Sigmoid colon (tissue), 7 donors: ENCODE results near the gene RELN. TPM values are rescaled to one million over a fixed set of nuclear protein-coding genes. Genes with fewer than 3 reads are reported as not detected.

Source experiments
- DNase-seq: peaks from one replicate; pipeline ENCODE4 v3.0.0-alpha.2; 2019
- H3K27ac ChIP-seq, 4 donors: fragments of 200-600 bp; sonication (generic); one replicate each; pipeline ENCODE4 v1.5.1; 2016 to 2019; ENCODE audit warnings: mild to moderate bottlenecking in 1 of 4
- H3K27me3 ChIP-seq, 3 donors: fragments of 200-600 bp; sonication (generic); one replicate each; pipeline ENCODE4 v1.5.1; 2019; ENCODE audit warnings: mild to moderate bottlenecking in 1 of 3
- H3K36me3 ChIP-seq, 4 donors: fragments of 200-600 bp; sonication (generic); one replicate each; pipeline ENCODE4 v1.5.1; 2016 to 2019
- H3K4me1 ChIP-seq, 4 donors: fragments of 200-600 bp; sonication (generic); one replicate each; pipeline ENCODE4 v1.5.1; 2017 to 2019
- H3K4me3 ChIP-seq, 4 donors: fragments of 200-600 bp; sonication (generic); one replicate each; pipeline ENCODE4 v1.5.1; 2017 to 2019; ENCODE audit warnings: mild to moderate bottlenecking in 2 of 4, moderate library complexity in 1 of 4
- H3K9me3 ChIP-seq, 4 donors: fragments of 200-600 bp in 3 of 4; sonication (generic) in 3 of 4; one replicate each; pipeline versions ENCODE4 v1.5.1 to v1.6.1; 2013 to 2019
- CTCF ChIP-seq, 4 experiments: fragments of 450-650 bp in 3 of 4; fragments of 200-600 bp in 1 of 4; IDR thresholded peaks; one replicate each; pipeline ENCODE4 v1.5.1; 2016 to 2019; ENCODE audit warnings: antibody characterized with exemption in 4 of 4, mild to moderate bottlenecking in 3 of 4, moderate library complexity in 2 of 4
- EP300 ChIP-seq, 4 donors: sonication (generic); formaldehyde crosslinking; IDR thresholded peaks; one replicate each; pipeline ENCODE4 v1.6.1; 2017; ENCODE audit warnings: antibody characterized with exemption in 4 of 4
- POLR2A ChIP-seq, 2 donors: fragments of 450-650 bp; IDR thresholded peaks; one replicate each; pipeline ENCODE4 v1.6.1; 2016; ENCODE audit warnings: antibody characterized with exemption in 2 of 2, mild to moderate bottlenecking in 2 of 2, moderate library complexity in 2 of 2
- POLR2AphosphoS5 ChIP-seq, 4 donors: sonication (generic); formaldehyde crosslinking; IDR thresholded peaks; one replicate each; pipeline ENCODE4 v1.6.1; 2017; ENCODE audit warnings: antibody characterized with exemption in 4 of 4
- WGBS, 2 donors: extraction: QIAGEN DNeasy Blood & Tissue Kit; methylation state at CpG; one replicate each; pipeline ENCODE4 v1.1.7; 2013; 5-methylcytosine and 5-hydroxymethylcytosine counted together
- intact Hi-C: fragments of 100-400 bp; cut with DNase I; formaldehyde crosslinking; loops from one replicate; pipeline ENCODE4 v1.15.1; 2023
- polyA plus RNA-seq, 3 donors: library from polyadenylated mRNA; stranded (reverse); fragments of 200-250 nt; gene quantifications; one replicate each; pipeline ENCODE4 v1.2.3, GENCODE V29; 2013
- total RNA-seq, 4 donors: library from RNA; depleted of rRNA; stranded (reverse); fragments of >200 nt; gene quantifications; one replicate each; pipeline ENCODE4 v1.1.0, GENCODE V29; 2016
- donor health status: healthy with polysubstance abuse.
- donor health status: Bipolar disorder and iron deficiency.
- donor health status: healthy.

RELN gene
- total and polyA plus RNA-seq, 7 donors: under 0.01 to 9.2 (median 4.3) TPM; not detected in 1

DNA sequence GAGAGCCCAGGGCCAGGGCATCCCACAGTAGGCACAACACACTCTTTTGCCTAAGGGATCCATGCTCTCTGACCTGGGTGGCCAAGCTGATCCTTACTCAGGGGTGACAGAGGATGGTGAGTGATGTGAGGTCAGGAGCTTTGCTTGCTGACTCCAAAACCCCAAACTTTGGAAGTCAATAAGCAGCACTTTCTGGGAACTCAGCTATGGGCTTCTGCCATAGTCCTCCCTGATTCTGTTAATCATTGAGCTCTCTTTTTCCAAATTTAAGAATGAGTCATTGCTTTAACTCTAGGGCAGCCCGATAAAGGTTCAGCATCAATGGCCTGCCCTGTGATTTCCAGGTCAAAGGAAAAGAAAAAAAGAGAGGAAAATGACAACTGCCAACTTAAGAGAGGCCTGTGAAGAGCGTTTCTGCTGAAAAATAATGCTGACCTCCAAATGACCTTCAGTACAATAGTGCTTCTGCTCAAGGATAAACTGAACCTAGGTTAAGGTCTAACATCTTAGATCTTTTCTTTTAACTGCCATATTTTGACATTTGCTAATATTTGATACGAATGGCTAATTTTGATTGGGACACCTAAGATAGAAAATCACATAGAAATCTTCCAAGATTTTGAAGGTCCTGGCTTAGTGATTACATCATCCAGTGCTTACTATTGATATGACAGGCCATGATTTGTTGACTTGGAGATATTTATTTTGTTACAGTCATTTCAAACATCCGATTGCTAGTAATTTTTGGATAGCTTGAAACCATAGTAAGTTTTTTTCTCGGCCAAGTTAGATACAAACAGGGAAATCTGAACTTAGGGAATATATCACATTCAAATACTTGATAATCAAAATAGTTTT is 20.8 kb upstream of the RELN start:
- H3K36me3 ChIP-seq: no peaks in the 10 kb centered on the region
- TF ChIP-seq POLR2A (IDR thresholded peaks at IDR 0.05): no peak
- no peak for TF ChIP-seq EP300 (IDR thresholded peaks at IDR 0.05)
- TF ChIP-seq CTCF (IDR thresholded peaks at IDR 0.05): no peak
- TF ChIP-seq POLR2AphosphoS5 (IDR thresholded peaks at IDR 0.05): no peak
- 63 to 67% methylated on average over 5 of the region's 5 CpGs for WGBS, 2 donors
- no peak overlapping the region for H3K4me3 ChIP-seq
- H3K9me3 ChIP-seq: no peaks in the 10 kb centered on the region
- no peak overlapping the region for H3K27ac ChIP-seq
- H3K4me1 ChIP-seq: no peaks in the 10 kb centered on the region
- DNase-seq: no peak
- no peaks in the 10 kb centered on the region for H3K27me3 ChIP-seq
- intact Hi-C loops: no loop called here

DNA sequence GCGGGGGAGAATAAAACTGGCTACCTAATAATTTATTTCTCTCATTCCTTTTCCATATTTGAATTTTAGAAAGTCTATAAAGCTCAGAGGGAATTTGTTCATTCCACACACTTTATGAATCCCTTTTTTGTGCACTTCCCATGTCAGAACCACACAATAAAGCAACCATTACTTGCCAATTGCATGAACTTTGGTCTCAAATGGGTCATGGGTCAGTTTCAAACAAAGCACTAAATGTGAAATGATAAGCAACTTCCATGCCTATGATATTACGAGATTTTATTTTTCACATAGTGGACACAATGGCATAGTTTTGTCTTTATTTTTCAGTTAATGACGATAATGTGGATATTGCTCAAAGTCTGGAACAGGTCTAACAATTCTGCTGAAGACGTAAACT is 18.6 kb upstream of the RELN start:
- Histone ChIP-seq H3K4me3 (no peak overlapping the region), H3K27ac (no peak overlapping the region), H3K27me3 (no peaks in the 10 kb centered on the region), H3K4me1 (no peaks in the 10 kb centered on the region), H3K36me3 (no peaks in the 10 kb centered on the region), H3K9me3 (no peaks in the 10 kb centered on the region)
- intact Hi-C loops: no loop called here
- 80 to 84% methylated on average over 4 of the region's 4 CpGs for WGBS, 2 donors
- TF ChIP-seq POLR2A (IDR thresholded peaks at IDR 0.05): no peak
- TF ChIP-seq EP300 (IDR thresholded peaks at IDR 0.05): no peak
- no peak for TF ChIP-seq POLR2AphosphoS5 (IDR thresholded peaks at IDR 0.05)
- DNase-seq: no peak

DNA sequence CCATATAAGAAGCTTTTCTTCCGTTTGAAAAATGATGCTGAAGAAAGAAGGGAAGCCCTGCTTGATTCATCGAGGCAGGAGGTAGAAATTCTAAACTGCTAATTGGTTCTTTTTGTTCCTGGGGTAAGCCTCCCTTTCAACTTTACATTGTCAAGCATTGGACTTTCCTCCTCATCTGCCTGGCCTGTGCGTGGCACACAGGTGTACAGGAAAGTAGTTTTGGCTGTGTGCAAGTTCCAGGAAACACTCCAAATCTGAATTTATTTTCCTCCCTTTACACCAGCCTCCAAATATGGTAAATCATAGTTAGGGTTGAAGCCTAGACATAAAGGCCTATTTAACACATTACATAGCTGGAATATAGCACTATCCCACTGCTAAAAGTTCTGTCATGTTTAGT is 18.2 kb upstream of the RELN start:
- Histone ChIP-seq H3K4me1 (no peaks in the 10 kb centered on the region), H3K27me3 (no peaks in the 10 kb centered on the region), H3K9me3 (no peaks in the 10 kb centered on the region), H3K36me3 (no peaks in the 10 kb centered on the region), H3K27ac (no peak overlapping the region), H3K4me3 (no peak overlapping the region)
- intact Hi-C loops: no loop called here
- no peak for DNase-seq
- 44 to 55% methylated on average over 3 of the region's 3 CpGs for whole genome bisulfite sequencing, 2 donors
- TF ChIP-seq EP300 (IDR thresholded peaks at IDR 0.05): no peak
- TF ChIP-seq CTCF (IDR thresholded peaks at IDR 0.05): no peak
- no peak for TF ChIP-seq POLR2AphosphoS5 (IDR thresholded peaks at IDR 0.05)
- TF ChIP-seq POLR2A (IDR thresholded peaks at IDR 0.05): no peak

DNA sequence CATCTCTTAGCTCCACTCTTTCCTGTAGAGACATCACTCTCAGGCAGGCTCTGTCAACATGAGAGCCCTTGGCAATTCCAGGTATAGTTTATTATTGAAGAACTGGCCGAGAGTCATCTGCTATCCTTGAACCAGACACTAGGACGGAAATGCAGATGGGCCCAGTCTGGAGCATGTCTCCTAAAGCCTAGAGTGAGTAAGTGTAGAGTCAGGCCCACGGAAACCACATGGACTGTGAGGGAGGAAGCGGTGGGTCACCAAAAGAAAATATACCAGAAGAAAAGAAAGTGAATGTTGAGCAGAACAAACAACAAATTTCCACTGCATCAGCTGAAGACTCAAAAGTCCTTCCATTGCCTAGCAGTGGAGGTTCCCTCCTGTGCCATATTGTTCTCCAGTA is 15.7 kb upstream of the RELN start:
- TF ChIP-seq CTCF (IDR thresholded peaks at IDR 0.05) (no peak), EP300 (IDR thresholded peaks at IDR 0.05) (no peak), POLR2A (IDR thresholded peaks at IDR 0.05) (no peak), POLR2AphosphoS5 (IDR thresholded peaks at IDR 0.05) (no peak)
- 84 to 86% methylated on average over 4 of the region's 4 CpGs for WGBS, 2 donors

GRCh38 chr7:103996639-103997038 is 7.2 kb upstream of the RELN start:
- Histone ChIP-seq H3K27ac (no peak overlapping the region), H3K4me3 (no peak overlapping the region), H3K9me3 (no peaks in the 10 kb centered on the region), H3K36me3 (no peaks in the 10 kb centered on the region), H3K4me1 (no peaks in the 10 kb centered on the region), H3K27me3 (no peaks in the 10 kb centered on the region)
- TF ChIP-seq EP300 (IDR thresholded peaks at IDR 0.05) (no peak), POLR2A (IDR thresholded peaks at IDR 0.05) (no peak), CTCF (IDR thresholded peaks at IDR 0.05) (no peak), POLR2AphosphoS5 (IDR thresholded peaks at IDR 0.05) (no peak)
- intact Hi-C loops: no loop called here
- DNase-seq: no peak
- WGBS, 2 donors: 62 to 67% methylated on average over 2 of the region's 2 CpGs

More for the DNA sequence above, 15.7 kb upstream of the RELN start:
- Histone ChIP-seq H3K27ac (no peak overlapping the region), H3K9me3 (no peaks in the 10 kb centered on the region), H3K4me1 (no peaks in the 10 kb centered on the region), H3K27me3 (no peaks in the 10 kb centered on the region), H3K4me3 (no peak overlapping the region), H3K36me3 (no peaks in the 10 kb centered on the region)
- no peak for DNase-seq
- intact Hi-C loops: no loop called here
